K562 (cell line): Measurements from ENCODE around the gene RPL28. TPM values are rescaled to one million over a fixed set of nuclear protein-coding genes. Genes with fewer than 3 reads are reported as not detected.
A peak's percentile ranks its signal among the peaks of the same experiment; 100 is the strongest.

Experiments
- ATAC-seq: fragments of 200-7000 bp; cut with Tn5 transposase; 3 replicates; pipeline ENCODE4 v1.9.1; 2020; ENCODE audit warnings: moderate library complexity
- BruUV-seq: library from RNA; stranded (reverse); fragments of 400-500 nt; replicated peaks from 2 replicates; lab custom pipeline; 2021; lab: Mats Ljungman, UMichigan
- CTCF ChIA-PET: fragments of 300-600 bp; formaldehyde crosslinking; extraction: SDS; loops from one replicate; lab custom pipeline; 2021; ENCODE audit warnings: low intra/inter-chr PET ratio; lab: Yijun Ruan, JAX
- POLR2A ChIA-PET: fragments of 300-600, 350-650 bp; sonication (Branson Sonifier 250); formaldehyde crosslinking; extraction: SDS; loops from one replicate; lab custom pipeline; 2021; ENCODE audit warnings: antibody characterized with exemption, inconsistent platforms; lab: Yijun Ruan, JAX
- DNase-seq, 4 experiments: peaks; one replicate each; pipeline versions ENCODE4 v3.0.0 to v3.0.0-alpha.2; 2011 to 2018; ENCODE audit warnings: low spot score in 3 of 4, mixed read lengths in 3 of 4; ENCODE audit errors: extremely low read depth in 1 of 4
- FAIRE-seq: peaks from 2 replicates; lab custom pipeline; 2011; peaks lifted over from hg19 to GRCh38; lab: Jason Lieb, UNC
- H2AFZ ChIP-seq: 2 replicates; pipeline ENCODE4 v1.6.0; 2011; ENCODE audit warnings: low read depth, low read length, control low read depth, inconsistent platforms
- H3K27ac ChIP-seq: fragments of 200-600 bp; 3 replicates; pipeline ENCODE4 v1.8.0; 2011; ENCODE audit warnings: low read depth, mild to moderate bottlenecking, control low read depth, inconsistent platforms, low read length, moderate library complexity, mixed read lengths; ENCODE audit errors: extremely low read depth
- H3K27me3 ChIP-seq, 2 experiments: fragments of 300-600 bp in 1 of 2; 2 replicates in 1 of 2; 3 replicates in 1 of 2; pipeline versions ENCODE4 v1.6.0 to v1.8.0; 2011; ENCODE audit warnings: inconsistent platforms in 2 of 2, low read length in 2 of 2, mild to moderate bottlenecking in 1 of 2, mixed read lengths in 1 of 2, moderate library complexity in 1 of 2; ENCODE audit not compliant: control insufficient read depth in 2 of 2, insufficient read depth in 2 of 2
- H3K36me3 ChIP-seq: fragments of 300-600 bp; 3 replicates; pipeline ENCODE4 v1.8.0; 2011; ENCODE audit warnings: mild to moderate bottlenecking, low read length, inconsistent platforms; ENCODE audit not compliant: control insufficient read depth, insufficient read depth
- H3K4me1 ChIP-seq, 2 experiments: fragments of 200-600 bp in 1 of 2; replicated peaks in 1 of 2; 2 replicates in 1 of 2; 3 replicates in 1 of 2; pipeline versions ENCODE4 v1.5.1 to v1.8.0; 2011; ENCODE audit warnings: inconsistent platforms in 2 of 2, low read length in 2 of 2, mild to moderate bottlenecking in 1 of 2, mixed read lengths in 1 of 2, moderate library complexity in 1 of 2; ENCODE audit not compliant: control insufficient read depth in 2 of 2, insufficient read depth in 2 of 2
- H3K4me2 ChIP-seq: 2 replicates; pipeline ENCODE4 v1.6.1; 2011; ENCODE audit warnings: low read length, control low read depth, inconsistent platforms, mixed read lengths; ENCODE audit not compliant: insufficient read depth
- H3K4me3 ChIP-seq: fragments of 200-600 bp; sonication (generic), shearing (Covaris generic); 2 replicates; pipeline ENCODE4 v1.5.1; 2016; ENCODE audit warnings: control low read depth, inconsistent platforms
- H3K79me2 ChIP-seq: fragments of 200-600 bp; 3 replicates; pipeline ENCODE4 v1.8.0; 2011; ENCODE audit warnings: low read length, inconsistent platforms; ENCODE audit not compliant: control insufficient read depth, insufficient read depth
- H3K9ac ChIP-seq, 2 experiments: 2 replicates each; pipeline versions ENCODE4 v1.6.0 to v1.6.1; 2011; ENCODE audit warnings: low read depth in 2 of 2, low read length in 2 of 2, control low read depth in 1 of 2, inconsistent platforms in 1 of 2, mild to moderate bottlenecking in 1 of 2, mixed read lengths in 1 of 2; ENCODE audit not compliant: insufficient read depth in 1 of 2
- H3K9me1 ChIP-seq: one replicate; pipeline ENCODE4 v1.6.0; 2011; ENCODE audit warnings: inconsistent platforms, mild to moderate bottlenecking, low read length, moderate library complexity; ENCODE audit not compliant: control insufficient read depth, insufficient read depth
- H3K9me3 ChIP-seq: replicated peaks from 2 replicates; pipeline ENCODE4 v1.5.1; 2011; ENCODE audit warnings: low read depth, low read length, inconsistent platforms; ENCODE audit not compliant: control insufficient read depth, insufficient read depth
- H4K20me1 ChIP-seq: replicated peaks from 2 replicates; pipeline ENCODE4 v1.6.1; 2011; ENCODE audit warnings: low read length, inconsistent platforms, mixed read lengths; ENCODE audit not compliant: control insufficient read depth, insufficient read depth
- AFF4 ChIP-seq: sonication (generic); formaldehyde crosslinking; IDR thresholded peaks from 2 replicates; pipeline ENCODE4 v1.8.0; 2023; ENCODE audit warnings: mild to moderate bottlenecking, missing genetic modification reagents
- ATF6 ChIP-seq: sonication (generic); formaldehyde crosslinking; IDR thresholded peaks from 2 replicates; pipeline ENCODE4 v1.4.0; 2020; ENCODE audit warnings: mild to moderate bottlenecking, missing genetic modification reagents
- CBFB ChIP-seq: sonication (generic); formaldehyde crosslinking; IDR thresholded peaks from 2 replicates; pipeline ENCODE4 v1.4.0; 2020; ENCODE audit warnings: mild to moderate bottlenecking, missing genetic modification reagents
- CHD1 ChIP-seq: fragments of 200-600 bp; sonication (generic); IDR thresholded peaks from one replicate; pipeline ENCODE4 v1.6.1; 2012; ENCODE audit warnings: mild to moderate bottlenecking, moderate library complexity, low read length, inconsistent platforms
- CREB1 ChIP-seq, 2 experiments: sonication (generic) in 1 of 2; formaldehyde crosslinking in 1 of 2; IDR thresholded peaks; 2 replicates each; pipeline versions ENCODE4 v1.6.1 to v1.8.0; 2012 to 2022; ENCODE audit warnings: inconsistent platforms in 1 of 2, mild to moderate bottlenecking in 1 of 2, missing genetic modification reagents in 1 of 2, moderate library complexity in 1 of 2
- FOXA3 ChIP-seq, 2 experiments: fragments of 450-650 bp in 1 of 2; sonication (generic) in 1 of 2; formaldehyde crosslinking; IDR thresholded peaks in 1 of 2; conservative IDR thresholded peaks in 1 of 2; 2 replicates each; pipeline versions ENCODE4 v1.4.0 to v1.8.0; 2020 to 2022; ENCODE audit warnings: mild to moderate bottlenecking in 2 of 2, missing genetic modification reagents in 1 of 2
- SIN3A ChIP-seq, 2 experiments: fragments of 150-350 bp in 1 of 2; IDR thresholded peaks; 2 replicates each; pipeline ENCODE4 v1.6.1; 2011 to 2016; ENCODE audit warnings: borderline replicate concordance in 2 of 2, low read depth in 2 of 2, low read length in 2 of 2, mild to moderate bottlenecking in 2 of 2, moderate library complexity in 2 of 2; ENCODE audit not compliant: control insufficient read depth in 1 of 2
- USF2 ChIP-seq: sonication (generic); formaldehyde crosslinking; IDR thresholded peaks from 2 replicates; pipeline ENCODE4 v1.5.0; 2020; ENCODE audit warnings: missing genetic modification reagents
- ZBTB7A ChIP-seq: IDR thresholded peaks from 2 replicates; pipeline ENCODE4 v1.6.1; 2011; ENCODE audit warnings: low read depth, mild to moderate bottlenecking, low read length, moderate library complexity, borderline replicate concordance; ENCODE audit not compliant: control insufficient read depth
- WGBS: fragments of 100-300 bp; shearing (Covaris generic); methylation state at CpG from one replicate; pipeline ENCODE4 v1.1.6; 2016; ENCODE audit warnings: low coverage, mixed read lengths; ENCODE audit not compliant: insufficient coverage; ENCODE audit errors: missing lambda C conversion rate; 5-methylcytosine and 5-hydroxymethylcytosine counted together
- in situ Hi-C: fragments of 300-500 bp; cut with MboI; formaldehyde crosslinking; loops from 4 replicates; pipeline ENCODE4 v1.15.0; 2018; ENCODE audit warnings: inconsistent platforms, mixed read lengths
- intact Hi-C: fragments of 100-400 bp; cut with micrococcal nuclease; formaldehyde crosslinking; loops from 2 replicates; pipeline ENCODE4 v1.14.2; 2022
- polyA plus RNA-seq, 8 experiments: library from polyadenylated mRNA; depleted of rRNA in 4 of 8; stranded (reverse) in 5 of 8; unstranded in 3 of 8; fragments of >200 nt; fragmentation: Nextera tagmentation in 2 of 8; fragmentation: Illumina TruSeq in 1 of 8; extraction: Ambion mirVana in 2 of 8; extraction: Trizol in 1 of 8; gene quantifications; 2 replicates each; pipeline versions ENCODE4 v1.2.1 to v1.2.3, GENCODE V29; 2011 to 2014; ENCODE audit warnings: inconsistent platforms in 1 of 8, missing spikeins in 1 of 8
- total RNA-seq, 7 experiments: library from RNA; depleted of rRNA in 6 of 7; stranded (reverse); fragments of >200 nt in 6 of 7; fragmentation: Illumina TruSeq in 2 of 7; extraction: Trizol in 2 of 7; gene quantifications; 2 replicates each; pipeline versions ENCODE4 v1.2.1 to v1.2.3, GENCODE V29; 2011 to 2021; ENCODE audit warnings: low replicate concordance in 1 of 7

RPL28 gene
- total and polyA plus RNA-seq, 9 of the 15 experiments (the other 6 are each of a cell fraction or from before 2014, with no cell fraction given) = 124 to 3,106 (median 622) TPM

GRCh38 chr19:55386493-55386971 is 800 bp downstream of the RPL28 start:
- Histone ChIP-seq H3K9me1 (peaks cover 19% of the 10 kb centered on the region), H3K79me2 (peaks cover 73% of the 10 kb centered on the region), H3K36me3 (peaks cover 55% of the 10 kb centered on the region), H3K9me3 (no peaks in the 10 kb centered on the region; the same call in 1 of the 2 replicates), H3K27me3 (no peaks in the 10 kb centered on the region), H3K4me3 (peak overlapping the region; percentile 77), H4K20me1 (peaks cover 54% of the 10 kb centered on the region), H2AFZ (no peak overlapping the region), H3K4me2 (peak overlapping the region; percentile 94), H3K27ac (peak overlapping the region; percentile 97), H3K9ac (peak overlapping the region; percentile 94 to 98), H3K4me1 (peaks cover 60 to 69% of the 10 kb centered on the region in 2 experiments)
- no peak for FAIRE-seq
- in situ Hi-C loops = no loop called here
- DNase-seq = no peak
- CTCF ChIA-PET = no interaction called here
- no TSS peak for BruUV-seq
- TF ChIP-seq USF2 (no peak), ATF6 (CRISPR knock-in tag) (0 out of 2 replicates have a peak, but pooled peaks have one; percentile 20), CHD1 (peak; percentile 15), ZBTB7A (0 out of 2 replicates have a peak, but pooled peaks have one; percentile 16), SIN3A (IDR thresholded peaks at IDR 0.05; ENCODE audit: borderline replicate concordance in 2 of 2, control insufficient read depth in 1 of 2, low read depth in 2 of 2, low read length in 2 of 2) (0 out of 4 replicates have a peak, but pooled peaks of 1 of the 2 experiments have one; percentile 21), FOXA3 (CRISPR knock-in tag; conservative IDR thresholded peaks at IDR 0.05 in 1 of 2, IDR thresholded peaks at IDR 0.05 in 1 of 2) (no peak), CBFB (peak; percentile 84; the same call in 1 of the 2 replicates), AFF4 (peak; percentile 1; the same call in 1 of the 2 replicates), CREB1 (IDR thresholded peaks at IDR 0.05) (no peak), CREB1 (CRISPR knock-in tag; IDR thresholded peaks at IDR 0.05) (0 out of 2 replicates have a peak, but pooled peaks have one; percentile 6)
- intact Hi-C loops = loop anchor here (5.0 kb wide), 2 partner anchors 66 to 84 kb away; no protein-coding TSS in a partner anchor
- ATAC-seq = no peak
- POLR2A ChIA-PET = interaction anchor here (0.7 to 12.9 kb wide), 6 partner anchors 9 to 227 kb away, joined by 3 to 195 read pairs (median 3); partner anchors contain the start of gene UBE2S
- WGBS = under 1% methylated on average over 27 of the region's 33 CpGs
